ENCODE measurements around the gene MACROD2. TPM values are rescaled to one million over a fixed set of nuclear protein-coding genes. Genes with fewer than 3 reads are reported as not detected.

MACROD2 gene
- polyA plus RNA-seq, 2 of the 4 experiments (the other 2 are of a cell fraction): 0.96 to 1.3 TPM

GRCh38 chr20:14116037-14116436 is 120.7 kb downstream of the MACROD2 start:
- WGBS (ENCODE audit: missing lambda C conversion rate): 69% methylated on average over 6 of the region's 6 CpGs
- FAIRE-seq: peak; percentile 63
- Histone ChIP-seq H3K4me3 (no peak overlapping the region), H3K9me3 (peaks cover 2% of the 10 kb centered on the region; the same call in 1 of the 3 replicates), H3K27ac (no peak overlapping the region), H3K4me1 (no peaks in the 10 kb centered on the region), H3K4me2 (no peak overlapping the region)
- POLR2A ChIA-PET: no interaction called here
- ATAC-seq: no peak
- TF ChIP-seq FOXS1 (CRISPR knock-in tag; IDR thresholded peaks at IDR 0.05): no peak
- peak; percentile 84 for TF ChIP-seq MAFK (IDR thresholded peaks at IDR 0.05; ENCODE audit: partially characterized antibody)
- TF ChIP-seq CEBPB (IDR thresholded peaks at IDR 0.05): no peak
- no peak for TF ChIP-seq RCOR1 (IDR thresholded peaks at IDR 0.05; ENCODE audit: low read depth, low read length)
- no peak for TF ChIP-seq HMGXB4 (CRISPR knock-in tag; IDR thresholded peaks at IDR 0.05; ENCODE audit: borderline replicate concordance)
- CTCF ChIA-PET: no interaction called here
- no peak for DNase-seq (ENCODE audit: low read depth in 1 of 2, low spot score in 1 of 2)

GRCh38 chr20:14117768-14118167 is 122.5 kb downstream of the MACROD2 start:
- 23% methylated on average over 2 of the region's 2 CpGs for WGBS (ENCODE audit: missing lambda C conversion rate)
- FAIRE-seq: peak; percentile 23
- Histone ChIP-seq H3K4me1 (no peaks in the 10 kb centered on the region), H3K9me3 (no peaks in the 10 kb centered on the region), H3K27ac (no peak overlapping the region), H3K4me3 (no peak overlapping the region), H3K4me2 (no peak overlapping the region)
- CTCF ChIA-PET: no interaction called here
- POLR2A ChIA-PET: no interaction called here
- no peak for DNase-seq (ENCODE audit: low read depth in 1 of 2, low spot score in 1 of 2)
- no peak for TF ChIP-seq ZFP36 (IDR thresholded peaks at IDR 0.05; ENCODE audit: borderline replicate concordance, partially characterized antibody)
- no peak for TF ChIP-seq FOXS1 (CRISPR knock-in tag; IDR thresholded peaks at IDR 0.05)
- TF ChIP-seq EHF (CRISPR knock-in tag; IDR thresholded peaks at IDR 0.05): no peak
- no peak for TF ChIP-seq RAD21 (conservative IDR thresholded peaks at IDR 0.05 in 1 of 2, IDR thresholded peaks at IDR 0.05 in 1 of 2)
- no peak for TF ChIP-seq POLR2AphosphoS2 (conservative IDR thresholded peaks at IDR 0.05; ENCODE audit: low read length)
- TF ChIP-seq HMGXB4 (CRISPR knock-in tag; IDR thresholded peaks at IDR 0.05; ENCODE audit: borderline replicate concordance): no peak
- no peak for TF ChIP-seq ELK1 (IDR thresholded peaks at IDR 0.05; ENCODE audit: low read depth, low read length)
- no peak for TF ChIP-seq EP300 (IDR thresholded peaks at IDR 0.05)
- TF ChIP-seq HOXA7 (CRISPR knock-in tag; IDR thresholded peaks at IDR 0.05): no peak
- no peak for TF ChIP-seq SMC3 (IDR thresholded peaks at IDR 0.05)
- ATAC-seq: no peak

- Histone ChIP-seq H3K4me1 (no peaks in the 10 kb centered on the region), H3K9me3 (no peaks in the 10 kb centered on the region; the same call in 2 of the 3 replicates), H3K4me3 (no peak overlapping the region), H3K4me2 (no peak overlapping the region), H3K27ac (no peak overlapping the region)
- ChIA-PET CTCF (no interaction called here), POLR2A (no interaction called here)
- ATAC-seq: no peak
- FAIRE-seq: no peak
- no peak for DNase-seq (ENCODE audit: low read depth in 1 of 2, low spot score in 1 of 2)
- 9% methylated on average over 2 of the region's 2 CpGs for WGBS (ENCODE audit: missing lambda C conversion rate)
- TF ChIP-seq EHF (CRISPR knock-in tag; IDR thresholded peaks at IDR 0.05) (no peak), HOXB5 (CRISPR knock-in tag; IDR thresholded peaks at IDR 0.05) (no peak), REST (IDR thresholded peaks at IDR 0.05) (no peak), MYC (IDR thresholded peaks at IDR 0.05; ENCODE audit: borderline replicate concordance, low read length) (no peak), KDM5A (IDR thresholded peaks at IDR 0.05) (no peak), ESRRA (IDR thresholded peaks at IDR 0.05; ENCODE audit: borderline replicate concordance, low read length) (no peak), TP53 (CRISPR knock-in tag; IDR thresholded peaks at IDR 0.05) (no peak), MAFK (IDR thresholded peaks at IDR 0.05; ENCODE audit: partially characterized antibody) (no peak), CBX2 (IDR thresholded peaks at IDR 0.05; ENCODE audit: borderline replicate concordance, low read depth) (no peak), CTCF (IDR thresholded peaks at IDR 0.05) (no peak), E2F6 (IDR thresholded peaks at IDR 0.05; ENCODE audit: borderline replicate concordance, low read depth) (no peak), EP300 (IDR thresholded peaks at IDR 0.05) (no peak)
These were observed 131.5 kb downstream of the MACROD2 start for GRCh38 chr20:14126856-14127255.

All from A549 (cell line).